Fibroblast of skin of abdomen (primary cell): Measurements from ENCODE around the gene LRIG1.

Experiments used
- DNase-seq: peaks from one replicate; pipeline ENCODE4 v3.0.0-alpha.2; 2013

LRIG1 gene

GRCh38 chr3:66486202-66486601, 14.6 kb downstream of the LRIG1 start:
- peak; percentile 81 for DNase-seq

GRCh38 chr3:66485291-66485968, 15.4 kb downstream of the LRIG1 start:
- DNase-seq: peak; percentile 60

- no peak for DNase-seq
Observed at GRCh38 chr3:66484106-66484844, 16.5 kb downstream of the LRIG1 start.

- peak; percentile 78 for DNase-seq
Observed at GRCh38 chr3:66483409-66483906, 17.4 kb downstream of the LRIG1 start.

- DNase-seq: peak; percentile 64
Observed at GRCh38 chr3:66483006-66483405, 17.8 kb downstream of the LRIG1 start.

GRCh38 chr3:66482018-66482404, 18.8 kb downstream of the LRIG1 start:
- DNase-seq: no peak

- no peak for DNase-seq
Observed at GRCh38 chr3:66481071-66482017, 19.5 kb downstream of the LRIG1 start.

GRCh38 chr3:66480666-66481065, 20.2 kb downstream of the LRIG1 start:
- DNase-seq: peak; percentile 85

- DNase-seq: no peak
Observed at GRCh38 chr3:66479532-66479947, 21.3 kb downstream of the LRIG1 start.

GRCh38 chr3:66478960-66479359, 21.9 kb downstream of the LRIG1 start:
- DNase-seq: no peak

- no peak for DNase-seq
Observed at GRCh38 chr3:66477856-66478255, 23.0 kb downstream of the LRIG1 start.

GRCh38 chr3:66476852-66477381, 23.9 kb downstream of the LRIG1 start:
- DNase-seq: peak; percentile 60

GRCh38 chr3:66475386-66476020, 25.3 kb downstream of the LRIG1 start:
- no peak for DNase-seq

- DNase-seq: peak; percentile 63
Observed at GRCh38 chr3:66473692-66474091, 27.1 kb downstream of the LRIG1 start.

- DNase-seq: peak; percentile 28
Observed at GRCh38 chr3:66473181-66473580, 27.6 kb downstream of the LRIG1 start.

GRCh38 chr3:66472313-66473134, 28.3 kb downstream of the LRIG1 start:
- peak; percentile 70 for DNase-seq

- DNase-seq: no peak
Observed at GRCh38 chr3:66470956-66471686, 29.7 kb downstream of the LRIG1 start.

GRCh38 chr3:66470285-66470684, 30.5 kb downstream of the LRIG1 start:
- DNase-seq: no peak

GRCh38 chr3:66469220-66469640, 31.6 kb downstream of the LRIG1 start:
- DNase-seq: peak; percentile 55

- DNase-seq: peak; percentile 81
Observed at GRCh38 chr3:66467996-66468735, 32.7 kb downstream of the LRIG1 start.
